HG02884 (cell line): ENCODE data around the gene STON2.
"Not testable (repeated sequence)": the region's sequence is repeated elsewhere in the genome, so short reads cannot be mapped to it uniquely, and the experiment has no call there.

Experiments used
- ATAC-seq: cut with Tn5 transposase; IDR thresholded peaks from one replicate; pipeline ENCODE4 v1.9.1; 2021; ENCODE audit warnings: mild to moderate bottlenecking, moderate library complexity; ENCODE audit not compliant: unreplicated experiment

Gene STON2

GRCh38 chr14:81273961-81274575 is 126.1 kb downstream of the STON2 start:
- ATAC-seq, result no peak

- no peak for ATAC-seq
Measured at GRCh38 chr14:81273521-81273920, 126.6 kb downstream of the STON2 start.

GRCh38 chr14:81272317-81272716 is 127.8 kb downstream of the STON2 start:
- no peak for ATAC-seq

- ATAC-seq, result no peak
Measured at GRCh38 chr14:81269979-81270375, 130.1 kb downstream of the STON2 start.

- peak; percentile 66 for ATAC-seq
Measured at GRCh38 chr14:81269100-81269978, 130.8 kb downstream of the STON2 start.

- ATAC-seq, result peak; percentile 59
Measured at GRCh38 chr14:81268016-81268416, 132.1 kb downstream of the STON2 start.

- no peak for ATAC-seq
Measured at GRCh38 chr14:81265636-81266169, 134.4 kb downstream of the STON2 start.

- ATAC-seq, result no peak
Measured at GRCh38 chr14:81264671-81265070, 135.5 kb downstream of the STON2 start.

GRCh38 chr14:81263777-81264410 is 136.2 kb downstream of the STON2 start:
- ATAC-seq, result no peak

- ATAC-seq, result no peak
Measured at GRCh38 chr14:81261176-81261575, 138.9 kb downstream of the STON2 start.

- no peak for ATAC-seq
Measured at GRCh38 chr14:81260732-81261131, 139.4 kb downstream of the STON2 start.

GRCh38 chr14:81256289-81256960 is 143.7 kb downstream of the STON2 start:
- ATAC-seq, result peak; percentile 72

- no peak for ATAC-seq
Measured at GRCh38 chr14:81252278-81252677, 147.8 kb downstream of the STON2 start.

- ATAC-seq, result no peak
Measured at GRCh38 chr14:81247271-81247766, 152.8 kb downstream of the STON2 start.

GRCh38 chr14:81246461-81247270 is 153.5 kb downstream of the STON2 start:
- no peak for ATAC-seq

GRCh38 chr14:81245771-81246170 is 154.4 kb downstream of the STON2 start:
- no peak for ATAC-seq

- ATAC-seq, result not testable (repeated sequence)
Measured at GRCh38 chr14:81244431-81244830, 155.7 kb downstream of the STON2 start.

- ATAC-seq, result no peak
Measured at GRCh38 chr14:81243499-81243898, 156.6 kb downstream of the STON2 start.

- not testable (repeated sequence) for ATAC-seq
Measured at GRCh38 chr14:81236849-81237248, 163.3 kb downstream of the STON2 start.

GRCh38 chr14:81236138-81236537 is 164.0 kb downstream of the STON2 start:
- no peak for ATAC-seq
